Ovary (tissue), 3 donors: Measurements from ENCODE around the gene ABCA1.

Source experiments
- POLR2A ChIP-seq: fragments of 450-650 bp; IDR thresholded peaks from one replicate; pipeline ENCODE4 v1.6.1; 2017; ENCODE audit warnings: antibody characterized with exemption, mild to moderate bottlenecking, moderate library complexity
- TF ChIP-seq, protein P1 (sequence below), 3 donors: fragments of 450-650 bp in 2 of 3; fragments of 200-600 bp in 1 of 3; IDR thresholded peaks; one replicate each; pipeline versions ENCODE4 v1.5.1 to v1.8.0; 2016 to 2022; ENCODE audit warnings: antibody characterized with exemption in 3 of 3, mild to moderate bottlenecking in 1 of 3
- donor health status: DM: no; HTN: no; CAD: no.

DNA sequence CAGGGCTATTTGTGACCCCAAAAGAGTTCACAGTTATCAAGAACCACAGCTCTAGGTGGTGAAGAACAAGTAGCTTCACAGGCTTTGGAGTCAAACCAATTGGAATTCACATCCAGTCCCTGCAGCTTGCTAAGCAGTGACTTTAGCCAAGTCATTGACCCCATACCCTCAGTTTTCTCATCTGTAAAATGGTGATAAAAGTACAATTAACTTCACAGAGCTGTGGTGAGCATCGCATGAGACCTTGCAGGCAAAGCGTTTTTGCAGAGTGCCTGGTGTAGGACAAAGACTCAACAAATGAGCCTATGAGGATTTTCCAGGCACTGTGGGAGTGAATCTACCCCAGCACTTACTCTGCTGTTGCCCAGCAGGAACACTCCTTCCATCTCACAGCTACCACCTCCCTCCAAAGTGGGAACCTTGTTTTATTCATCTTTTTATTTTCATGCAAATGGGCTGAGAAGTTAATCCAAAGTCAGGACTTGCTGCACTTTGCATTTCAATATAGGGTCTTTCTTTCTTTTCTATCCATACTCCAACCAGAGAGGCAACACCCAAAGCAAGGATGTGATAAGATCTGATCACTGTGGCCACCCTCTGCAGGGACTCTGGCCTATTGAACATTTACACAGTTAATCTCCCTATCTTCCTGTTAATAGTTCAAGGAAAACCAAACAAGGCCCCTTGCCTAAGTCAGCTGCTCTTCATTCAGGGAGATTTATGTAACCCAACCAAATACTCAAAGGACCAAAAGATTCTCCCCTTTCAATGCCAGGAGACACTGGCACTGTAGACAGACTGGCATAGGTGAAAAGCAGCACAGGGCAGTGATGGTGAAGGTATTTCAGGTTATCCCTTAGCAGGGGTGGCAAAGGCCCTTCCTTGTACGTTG is 41.9 kb downstream of the ABCA1 start:
- TF ChIP-seq, protein P1, sequence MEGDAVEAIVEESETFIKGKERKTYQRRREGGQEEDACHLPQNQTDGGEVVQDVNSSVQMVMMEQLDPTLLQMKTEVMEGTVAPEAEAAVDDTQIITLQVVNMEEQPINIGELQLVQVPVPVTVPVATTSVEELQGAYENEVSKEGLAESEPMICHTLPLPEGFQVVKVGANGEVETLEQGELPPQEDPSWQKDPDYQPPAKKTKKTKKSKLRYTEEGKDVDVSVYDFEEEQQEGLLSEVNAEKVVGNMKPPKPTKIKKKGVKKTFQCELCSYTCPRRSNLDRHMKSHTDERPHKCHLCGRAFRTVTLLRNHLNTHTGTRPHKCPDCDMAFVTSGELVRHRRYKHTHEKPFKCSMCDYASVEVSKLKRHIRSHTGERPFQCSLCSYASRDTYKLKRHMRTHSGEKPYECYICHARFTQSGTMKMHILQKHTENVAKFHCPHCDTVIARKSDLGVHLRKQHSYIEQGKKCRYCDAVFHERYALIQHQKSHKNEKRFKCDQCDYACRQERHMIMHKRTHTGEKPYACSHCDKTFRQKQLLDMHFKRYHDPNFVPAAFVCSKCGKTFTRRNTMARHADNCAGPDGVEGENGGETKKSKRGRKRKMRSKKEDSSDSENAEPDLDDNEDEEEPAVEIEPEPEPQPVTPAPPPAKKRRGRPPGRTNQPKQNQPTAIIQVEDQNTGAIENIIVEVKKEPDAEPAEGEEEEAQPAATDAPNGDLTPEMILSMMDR (IDR thresholded peaks at IDR 0.05): no peak
- no peak for TF ChIP-seq POLR2A
